GM03348 (cell line): ENCODE data around the gene ILKAP.
A peak's percentile ranks its signal among the peaks of the same experiment; 100 is the strongest.

Experiments used
- DNase-seq: peaks from one replicate; pipeline ENCODE4 v3.0.0; 2012; ENCODE audit warnings: low spot score

The ILKAP gene

DNA sequence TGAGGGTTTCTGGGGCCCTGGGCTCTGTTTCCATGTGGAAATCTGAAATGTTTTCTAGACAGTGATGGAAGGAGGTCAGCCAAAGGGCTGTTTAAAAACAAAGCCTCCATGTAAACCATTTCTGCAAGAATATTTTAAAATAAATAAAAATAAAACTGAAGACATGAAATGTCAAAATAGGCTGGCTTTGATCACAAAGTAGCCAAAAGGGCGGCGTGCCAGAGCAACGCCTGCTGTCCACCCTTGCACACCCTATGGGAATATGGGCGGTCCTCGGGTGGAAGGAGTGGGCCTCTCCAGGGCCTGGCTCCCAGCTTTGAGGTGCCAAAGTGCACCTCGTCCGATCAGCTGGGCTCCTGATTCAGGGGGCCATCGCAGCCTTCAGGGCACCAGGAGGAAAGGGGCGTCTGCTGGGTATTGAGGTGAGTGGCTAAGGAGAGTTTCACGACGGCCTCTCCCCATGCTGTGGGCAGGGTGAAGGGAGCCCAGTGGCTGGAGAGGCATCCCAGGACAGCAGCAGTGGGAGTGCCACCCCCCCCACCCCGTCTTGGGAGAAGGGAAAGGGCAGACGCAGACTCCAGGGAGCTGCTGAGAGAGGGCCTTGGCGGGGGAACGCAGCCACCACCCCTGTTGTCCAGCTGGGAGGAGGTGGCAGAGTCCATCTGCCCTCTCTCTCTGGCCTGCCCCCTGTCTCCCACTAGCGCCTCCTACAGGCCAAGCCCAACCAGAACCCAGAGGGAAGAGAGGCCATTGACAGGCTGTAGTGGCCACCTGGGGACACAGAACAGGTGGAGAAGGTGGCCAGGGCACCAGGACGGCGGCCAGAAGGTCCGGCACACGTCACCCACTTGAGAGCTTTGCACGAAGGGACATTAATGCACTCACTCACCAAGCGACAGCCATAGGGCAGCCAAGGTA lies 50.5 kb downstream of the ILKAP start:
- DNase-seq: no peak

- no peak for DNase-seq
Observed at GRCh38 chr2:238151628-238152235, 51.8 kb downstream of the ILKAP start.

GRCh38 chr2:238151205-238151604 lies 52.3 kb downstream of the ILKAP start:
- DNase-seq: no peak

DNA sequence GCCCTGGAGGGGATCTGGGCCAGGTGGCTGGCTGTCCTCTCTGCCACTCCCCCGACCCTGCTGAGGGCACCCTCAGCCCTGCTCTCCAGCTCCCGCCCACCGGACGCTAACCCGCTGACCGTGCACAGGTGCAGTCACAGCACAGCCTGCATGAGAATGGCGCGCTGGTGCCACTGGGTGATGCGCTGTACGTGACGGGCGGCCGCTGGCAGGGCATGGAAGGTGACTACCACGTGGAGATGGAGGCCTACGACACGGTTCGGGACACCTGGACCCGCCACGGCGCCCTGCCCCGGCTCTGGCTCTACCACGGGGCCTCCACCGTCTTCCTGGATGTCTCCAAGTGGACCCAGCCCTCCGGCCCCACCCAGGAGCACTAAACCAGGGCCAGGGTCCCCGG lies 52.8 kb downstream of the ILKAP start:
- DNase-seq: no peak

DNA sequence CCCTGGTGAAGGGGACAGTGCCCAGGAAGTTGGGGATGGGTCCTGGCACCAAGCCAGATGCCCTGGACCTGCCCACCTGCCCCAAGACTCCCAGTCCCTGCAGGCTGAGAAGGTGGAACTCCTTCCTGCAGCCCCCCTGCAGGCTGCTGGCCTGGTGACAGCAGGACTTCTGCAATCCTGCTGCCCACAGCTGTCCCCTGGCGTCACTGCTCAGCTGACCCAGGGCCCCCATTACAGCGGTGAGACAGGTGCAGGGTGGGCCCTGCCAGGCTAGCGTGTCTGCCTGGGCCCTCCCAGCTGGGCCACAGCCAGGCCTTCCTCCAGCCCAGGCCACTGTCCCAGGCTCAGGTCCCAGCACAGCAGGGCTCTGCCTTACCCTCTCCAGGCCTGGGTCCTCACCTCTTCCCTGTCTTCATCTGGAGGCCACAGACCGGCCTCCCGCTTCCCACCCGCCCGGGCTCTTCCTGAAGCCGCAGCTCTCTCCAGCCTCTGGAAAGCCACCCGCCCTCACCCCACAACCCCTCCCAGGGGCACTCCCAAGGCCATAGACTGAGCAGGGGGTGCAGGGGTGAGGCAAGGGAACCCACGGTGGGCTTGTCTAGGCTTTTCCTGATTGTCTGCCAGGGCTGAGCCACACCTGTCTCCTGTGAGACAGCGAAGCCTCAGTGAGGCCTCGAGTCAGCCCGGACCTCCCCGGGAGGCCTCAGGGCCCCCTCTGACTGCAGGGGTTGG lies 53.5 kb downstream of the ILKAP start:
- no peak for DNase-seq

DNA sequence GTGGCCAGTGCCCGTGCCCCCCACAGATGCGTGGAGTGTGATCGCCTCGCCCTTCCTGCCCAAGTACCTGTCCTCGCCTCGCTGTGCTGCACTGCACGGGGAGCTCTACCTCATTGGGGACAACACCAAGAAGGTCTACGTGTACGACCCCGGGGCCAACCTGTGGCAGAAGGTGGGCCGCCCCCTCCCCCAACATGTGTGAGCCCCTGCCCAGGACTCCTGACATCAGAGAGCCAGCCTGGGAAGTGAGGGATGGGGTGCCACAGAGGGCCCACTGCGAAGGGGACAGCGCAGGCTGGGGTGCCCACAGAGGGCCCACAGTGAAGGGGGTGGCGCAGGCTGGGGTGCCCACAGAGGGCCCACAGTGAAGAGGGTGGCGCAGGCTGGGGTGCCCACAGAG lies 54.5 kb downstream of the ILKAP start:
- no peak for DNase-seq

DNA sequence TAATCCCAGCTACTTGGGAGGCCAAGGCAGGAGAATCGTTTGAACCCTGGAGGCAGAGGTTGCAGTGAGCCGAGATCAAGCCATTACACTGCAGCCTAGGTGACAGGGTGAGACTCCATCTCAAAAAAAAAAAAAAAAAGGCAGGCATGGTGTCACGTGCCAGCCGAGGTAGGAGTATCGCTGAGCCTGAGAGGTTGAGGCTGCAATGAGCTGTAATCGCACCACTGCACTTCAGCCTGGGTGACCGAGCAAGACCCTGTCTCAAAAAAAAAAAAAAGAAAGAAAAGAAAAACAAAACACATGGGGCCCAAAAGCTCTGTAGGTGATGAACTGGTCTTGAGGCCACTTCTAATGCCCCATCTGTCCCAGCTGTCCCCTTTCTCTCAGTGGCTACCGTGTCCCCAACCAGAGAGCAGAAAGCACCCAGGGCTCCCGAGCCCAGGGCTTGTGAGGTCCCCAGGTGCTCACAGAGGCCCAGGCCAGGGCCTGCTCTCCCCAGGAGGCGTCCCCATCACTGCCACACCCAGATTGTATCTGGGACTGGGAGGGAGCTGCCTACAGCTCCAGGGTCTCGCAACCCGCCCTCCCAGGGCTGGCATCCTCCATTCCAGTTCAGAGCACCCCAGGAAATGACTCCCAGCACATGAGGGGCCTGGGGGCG lies 56.5 kb downstream of the ILKAP start:
- DNase-seq: no peak

GRCh38 chr2:238145851-238146250 lies 57.6 kb downstream of the ILKAP start:
- DNase-seq: no peak

DNA sequence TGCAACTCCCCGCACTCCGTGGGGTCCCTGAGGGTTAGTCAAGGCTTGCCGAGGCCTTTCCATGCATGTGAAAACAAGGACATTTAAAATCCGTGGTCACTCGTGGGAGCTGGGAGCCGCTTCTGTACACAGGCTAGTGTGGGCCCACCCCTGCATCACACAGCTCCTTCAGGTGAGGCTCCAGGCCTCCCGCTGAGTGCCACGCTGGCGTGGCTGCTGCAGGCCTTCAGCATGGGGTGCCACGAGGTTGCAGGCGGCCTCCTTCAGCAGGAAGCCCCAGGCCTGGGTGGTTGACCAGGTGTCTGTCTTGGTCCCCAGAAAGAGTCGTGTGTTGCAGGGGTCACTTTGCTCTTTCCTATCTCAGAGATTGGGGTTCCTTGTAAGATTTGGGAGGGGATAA lies 58.4 kb downstream of the ILKAP start:
- DNase-seq: no peak

GRCh38 chr2:238144262-238144661 lies 59.2 kb downstream of the ILKAP start:
- DNase-seq: no peak

DNA sequence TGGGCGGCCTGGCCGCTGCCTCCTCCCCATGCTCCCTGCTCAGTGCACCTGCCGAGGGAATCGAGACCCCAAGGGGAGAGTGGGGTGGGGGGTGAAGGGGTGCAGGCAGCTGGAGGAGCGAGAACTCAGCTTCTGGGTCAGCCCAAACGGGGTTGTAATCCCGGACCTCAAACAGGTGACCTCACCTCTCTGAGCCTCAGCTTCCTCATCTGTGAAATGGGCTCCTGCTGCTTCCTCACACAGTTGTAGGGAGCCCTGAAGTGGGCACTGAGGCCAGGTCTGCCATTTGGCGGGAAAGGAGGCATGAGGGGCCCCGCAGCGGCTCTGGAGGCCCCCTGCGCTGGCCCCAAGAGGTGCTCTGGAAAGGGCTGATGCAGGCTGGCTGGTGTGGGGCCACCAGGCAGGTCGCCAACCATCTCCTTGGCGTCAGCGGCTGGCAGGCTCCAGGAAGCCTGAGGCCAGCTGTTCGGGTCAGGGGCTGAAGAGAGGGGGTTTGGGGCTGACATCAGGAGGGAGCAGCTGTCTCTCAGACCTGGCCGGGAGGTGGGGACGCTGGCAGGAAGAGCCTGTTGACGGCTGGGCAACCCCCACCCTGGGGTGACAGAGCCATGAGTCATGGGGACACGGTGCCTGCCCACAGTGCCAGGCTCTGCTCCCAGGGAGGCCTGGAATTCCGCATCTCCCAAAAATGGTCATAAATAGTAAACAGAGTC lies 60.1 kb downstream of the ILKAP start:
- peak; percentile 85 for DNase-seq

GRCh38 chr2:238142382-238143205 lies 60.9 kb downstream of the ILKAP start:
- no peak for DNase-seq

DNA sequence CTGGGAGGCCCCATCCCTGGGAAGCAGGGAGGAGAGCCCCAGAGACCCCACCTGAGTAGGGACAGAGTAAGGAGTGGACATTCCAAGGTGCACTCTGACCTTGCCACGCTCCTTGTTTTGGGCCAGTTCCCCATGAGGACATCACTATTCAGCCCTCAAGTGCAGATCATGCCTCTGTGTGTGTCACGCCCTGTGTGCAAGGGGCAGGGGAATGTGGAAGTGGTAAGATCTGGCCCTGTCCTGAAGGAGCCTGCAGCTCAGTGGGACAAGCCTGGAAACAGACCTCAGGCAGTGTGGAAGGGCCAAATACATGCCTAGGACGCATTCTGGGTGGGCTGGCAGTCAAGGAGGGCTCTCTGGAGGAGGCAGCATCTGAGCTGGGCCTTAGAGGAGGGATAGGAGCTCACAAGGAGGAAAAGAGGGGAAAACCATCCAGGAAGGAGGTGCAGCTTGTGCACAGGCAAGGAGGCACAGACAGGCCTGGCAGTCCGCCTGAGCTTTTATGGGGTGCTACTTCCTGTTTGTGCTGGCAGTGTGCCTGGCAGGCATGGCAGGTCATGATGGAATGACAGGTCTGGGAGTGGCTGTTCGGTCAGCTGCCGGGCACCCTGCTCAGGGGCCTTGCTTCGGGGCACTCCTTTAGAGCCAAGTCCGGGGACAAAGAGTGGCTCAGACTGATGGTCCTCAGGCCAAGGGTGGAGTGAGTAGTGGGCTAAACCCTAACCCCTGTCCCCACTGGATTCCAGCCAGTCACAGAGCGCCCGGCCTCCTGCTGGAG lies 61.8 kb downstream of the ILKAP start:
- DNase-seq: no peak

DNA sequence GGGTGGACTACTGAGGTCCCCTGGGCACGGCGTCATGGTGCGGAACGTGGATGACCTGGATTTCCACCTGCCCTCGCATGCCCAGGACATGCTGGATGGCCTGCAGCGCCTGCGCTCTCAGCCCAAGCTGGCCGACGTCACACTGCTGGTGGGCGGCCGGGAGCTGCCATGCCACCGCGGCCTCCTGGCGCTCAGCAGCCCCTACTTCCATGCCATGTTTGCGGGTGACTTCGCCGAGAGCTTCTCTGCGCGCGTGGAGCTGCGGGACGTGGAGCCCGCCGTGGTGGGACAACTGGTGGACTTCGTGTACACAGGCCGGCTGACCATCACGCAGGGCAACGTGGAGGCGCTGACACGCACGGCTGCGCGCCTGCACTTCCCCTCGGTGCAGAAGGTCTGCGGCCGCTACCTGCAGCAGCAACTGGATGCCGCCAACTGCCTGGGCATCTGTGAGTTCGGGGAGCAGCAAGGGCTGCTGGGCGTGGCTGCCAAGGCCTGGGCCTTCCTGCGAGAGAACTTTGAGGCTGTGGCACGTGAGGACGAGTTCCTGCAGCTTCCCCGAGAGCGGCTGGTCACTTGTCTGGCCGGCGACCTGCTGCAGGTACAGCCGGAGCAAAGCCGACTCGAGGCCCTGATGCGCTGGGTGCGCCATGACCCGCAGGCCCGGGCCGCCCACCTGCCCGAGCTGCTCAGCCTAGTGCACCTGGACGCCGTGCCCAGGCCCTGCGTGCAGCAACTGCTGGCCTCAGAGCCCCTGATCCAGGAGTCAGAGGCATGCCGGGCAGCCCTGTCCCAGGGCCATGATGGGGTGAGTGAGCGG lies 62.6 kb downstream of the ILKAP start:
- DNase-seq: no peak

DNA sequence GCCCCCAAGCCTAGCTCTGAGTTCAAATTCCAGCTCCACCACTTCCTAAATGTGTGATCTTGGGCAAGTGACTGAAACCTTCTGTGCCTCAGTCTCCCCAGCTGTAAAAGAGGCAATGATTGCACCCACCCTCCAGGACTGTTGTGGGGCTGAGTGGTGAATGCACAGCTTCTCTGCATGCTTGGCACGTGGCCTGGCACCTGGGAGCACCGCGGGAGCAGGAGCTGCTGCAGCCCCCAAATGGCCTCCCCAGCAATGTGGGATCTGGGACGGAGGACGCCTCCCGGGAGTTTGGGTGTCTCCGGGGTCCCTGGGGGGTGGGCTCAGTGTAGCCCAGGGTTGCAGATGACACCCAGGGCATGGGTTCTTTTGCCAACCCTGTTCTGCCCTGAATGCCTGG lies 63.5 kb downstream of the ILKAP start:
- no peak for DNase-seq

- peak; percentile 78 for DNase-seq
Observed at GRCh38 chr2:238139196-238140039, 64.1 kb downstream of the ILKAP start.

DNA sequence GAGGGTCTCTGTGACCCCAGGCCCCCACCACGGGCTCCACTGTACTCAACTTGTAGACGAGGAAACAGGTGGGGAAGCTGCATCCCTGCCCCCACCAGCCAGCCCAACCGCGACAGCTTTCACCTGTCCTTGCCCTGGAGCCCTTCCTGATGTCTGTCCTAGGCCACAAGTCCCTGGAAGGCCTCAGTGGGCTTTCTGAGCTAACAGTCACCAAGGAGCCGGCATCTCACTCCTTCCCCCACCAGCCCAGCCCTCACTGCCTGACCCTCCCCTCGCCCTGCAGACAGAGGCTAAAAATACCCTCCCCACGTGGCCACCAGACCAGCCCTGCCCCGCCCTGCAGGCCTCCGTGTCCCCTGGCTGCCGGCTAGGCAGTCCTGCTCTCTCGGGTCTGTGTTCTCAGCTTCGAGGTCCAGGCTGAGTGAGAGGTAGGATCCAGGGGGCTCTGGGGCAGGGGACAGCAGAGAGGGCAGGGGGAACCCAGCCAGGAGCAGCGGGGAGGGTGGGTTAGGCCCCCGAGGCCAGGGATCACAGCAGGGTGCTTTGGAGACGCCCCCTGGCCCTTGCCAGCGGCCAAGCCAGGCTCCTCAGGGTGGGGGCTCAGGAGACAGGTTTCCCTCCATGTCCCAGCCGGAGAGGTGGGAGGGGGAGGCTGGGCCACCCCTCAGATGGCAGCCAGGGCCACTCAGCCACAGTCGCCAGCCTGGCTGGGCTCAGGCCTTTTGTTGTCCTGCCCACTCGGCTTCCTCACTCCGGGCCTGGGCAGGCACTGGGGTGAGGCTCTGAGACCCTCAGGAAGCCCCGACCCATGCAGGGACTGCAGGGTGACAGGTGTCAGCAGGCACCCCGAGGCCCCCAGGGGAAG lies 64.9 kb downstream of the ILKAP start, which contains the start of gene KLHL30:
Gene KLHL30 (plus strand): TSS at position 338 of the 865 bp plus-strand sequence. CDS start 2,087 bp downstream, outside the sequence.
- no peak for DNase-seq
